Peyer's patch (tissue), 4 donors: ENCODE results near the gene TRIM43.
"Not testable (repeated sequence)": the region's sequence is repeated elsewhere in the genome, so short reads cannot be mapped to it uniquely, and the experiment has no call there.

ENCODE experiments used
- POLR2A ChIP-seq, 2 donors: fragments of 450-650 bp; IDR thresholded peaks; one replicate each; pipeline ENCODE4 v1.5.1; 2017; ENCODE audit warnings: antibody characterized with exemption in 2 of 2, mild to moderate bottlenecking in 2 of 2, moderate library complexity in 2 of 2
- TF ChIP-seq, protein P1 (sequence below), 6 experiments: fragments of 450-650 bp in 4 of 6; fragments of 200-600 bp in 2 of 6; sonication (generic) in 1 of 6; IDR thresholded peaks; one replicate each; pipeline ENCODE4 v1.5.1; 2017 to 2019; ENCODE audit warnings: antibody characterized with exemption in 6 of 6, mild to moderate bottlenecking in 3 of 6, moderate library complexity in 1 of 6

DNA sequence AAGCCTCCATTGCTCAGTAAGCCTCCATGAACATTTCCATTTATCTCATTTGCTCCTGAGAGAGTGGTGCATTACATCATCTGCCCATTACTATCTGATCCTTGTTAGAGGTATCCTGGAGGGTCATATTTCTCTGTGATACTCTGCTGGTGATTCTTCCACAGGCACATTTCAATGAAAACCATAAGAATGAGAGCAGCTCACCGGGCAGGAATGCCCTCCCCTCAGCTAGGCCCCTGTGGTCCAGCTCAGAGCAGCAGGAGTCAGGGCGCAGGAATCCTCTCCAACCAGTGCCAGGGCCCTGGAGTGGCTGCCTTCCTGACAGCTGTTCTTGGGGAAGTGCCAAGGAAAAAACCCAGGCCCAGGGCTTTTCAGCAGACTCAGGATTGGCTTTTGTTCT is 50.0 kb downstream of the TRIM43 start:
- TF ChIP-seq POLR2A (IDR thresholded peaks at IDR 0.05): not testable (repeated sequence)
- TF ChIP-seq, protein P1, sequence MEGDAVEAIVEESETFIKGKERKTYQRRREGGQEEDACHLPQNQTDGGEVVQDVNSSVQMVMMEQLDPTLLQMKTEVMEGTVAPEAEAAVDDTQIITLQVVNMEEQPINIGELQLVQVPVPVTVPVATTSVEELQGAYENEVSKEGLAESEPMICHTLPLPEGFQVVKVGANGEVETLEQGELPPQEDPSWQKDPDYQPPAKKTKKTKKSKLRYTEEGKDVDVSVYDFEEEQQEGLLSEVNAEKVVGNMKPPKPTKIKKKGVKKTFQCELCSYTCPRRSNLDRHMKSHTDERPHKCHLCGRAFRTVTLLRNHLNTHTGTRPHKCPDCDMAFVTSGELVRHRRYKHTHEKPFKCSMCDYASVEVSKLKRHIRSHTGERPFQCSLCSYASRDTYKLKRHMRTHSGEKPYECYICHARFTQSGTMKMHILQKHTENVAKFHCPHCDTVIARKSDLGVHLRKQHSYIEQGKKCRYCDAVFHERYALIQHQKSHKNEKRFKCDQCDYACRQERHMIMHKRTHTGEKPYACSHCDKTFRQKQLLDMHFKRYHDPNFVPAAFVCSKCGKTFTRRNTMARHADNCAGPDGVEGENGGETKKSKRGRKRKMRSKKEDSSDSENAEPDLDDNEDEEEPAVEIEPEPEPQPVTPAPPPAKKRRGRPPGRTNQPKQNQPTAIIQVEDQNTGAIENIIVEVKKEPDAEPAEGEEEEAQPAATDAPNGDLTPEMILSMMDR (IDR thresholded peaks at IDR 0.05): not testable (repeated sequence)
